DMS 273 treated with DMSO at 0.1 percent for 48 hours (cell line): ENCODE data around the gene MAPKAP1.

Source experiments
- DNase-seq: peaks from one replicate; lab custom pipeline; 2025; lab: John Stamatoyannopoulos, UW

MAPKAP1 gene

DNA sequence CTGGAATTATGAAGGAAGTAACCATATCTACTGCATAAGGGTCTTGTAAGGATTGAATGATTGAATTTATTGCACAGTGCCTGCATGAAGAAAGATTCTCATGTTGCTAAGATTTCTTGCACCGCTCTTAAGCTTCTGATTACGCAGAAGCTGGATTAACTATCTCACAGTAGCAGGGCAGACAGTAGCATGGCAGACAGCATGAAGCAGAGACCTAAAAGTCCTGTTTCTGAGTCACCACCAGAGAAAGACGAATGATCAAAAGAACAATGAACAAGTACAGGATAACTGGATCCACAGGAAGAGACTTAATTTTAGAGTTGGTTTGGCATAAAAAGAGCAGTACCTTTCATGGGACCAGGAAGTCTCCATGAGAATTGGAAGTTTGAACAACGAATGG, 142.4 kb downstream of the MAPKAP1 start:
- DNase-seq = no peak

DNA sequence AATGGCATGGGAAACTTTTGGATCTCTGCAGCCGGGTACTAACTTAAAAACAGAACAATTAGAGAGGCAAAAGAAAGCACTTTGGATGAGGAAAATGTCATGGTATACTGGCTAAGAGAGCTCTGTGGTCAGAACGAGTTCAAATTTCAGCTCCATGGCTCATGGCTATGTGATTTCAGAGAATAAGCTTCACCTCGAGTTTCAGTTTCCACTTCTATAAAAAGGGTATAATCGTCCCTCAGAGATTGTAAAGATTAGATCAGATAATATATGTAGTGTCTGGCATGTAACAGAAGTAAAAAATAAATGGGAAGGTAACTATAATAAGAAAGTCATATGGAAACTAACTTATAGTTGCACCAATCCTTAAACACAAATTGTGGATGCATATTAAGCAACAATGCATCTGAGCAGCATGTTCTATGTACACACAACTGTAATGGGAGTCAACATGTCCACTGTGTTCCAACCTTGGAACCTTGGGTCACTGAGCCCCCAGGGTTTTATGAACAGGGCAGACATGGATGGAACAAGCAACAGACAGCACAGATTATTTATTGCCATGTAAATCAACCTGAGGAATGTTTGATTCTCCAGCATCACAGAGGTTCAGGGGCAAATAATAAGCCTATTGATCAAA, 145.4 kb downstream of the MAPKAP1 start:
- DNase-seq = no peak

DNA sequence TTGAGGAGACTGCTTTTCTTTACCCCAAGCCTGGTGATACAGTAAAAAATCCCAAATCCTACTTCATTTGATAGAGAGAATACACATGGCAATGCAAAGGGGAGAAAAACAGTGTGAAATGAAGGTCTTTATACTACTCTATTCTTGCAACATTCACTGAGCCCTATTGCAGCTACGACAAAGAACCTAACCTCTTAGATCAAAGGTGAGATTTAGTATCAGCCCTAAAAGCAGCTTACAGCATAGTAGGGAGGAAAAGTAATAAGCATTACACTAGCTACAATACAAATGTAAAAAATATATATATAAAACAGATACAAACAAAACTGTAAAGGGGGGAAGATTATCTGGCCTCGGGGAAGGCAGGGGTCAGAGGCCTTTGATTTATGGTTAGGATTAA, 147.1 kb downstream of the MAPKAP1 start:
- no peak for DNase-seq

DNA sequence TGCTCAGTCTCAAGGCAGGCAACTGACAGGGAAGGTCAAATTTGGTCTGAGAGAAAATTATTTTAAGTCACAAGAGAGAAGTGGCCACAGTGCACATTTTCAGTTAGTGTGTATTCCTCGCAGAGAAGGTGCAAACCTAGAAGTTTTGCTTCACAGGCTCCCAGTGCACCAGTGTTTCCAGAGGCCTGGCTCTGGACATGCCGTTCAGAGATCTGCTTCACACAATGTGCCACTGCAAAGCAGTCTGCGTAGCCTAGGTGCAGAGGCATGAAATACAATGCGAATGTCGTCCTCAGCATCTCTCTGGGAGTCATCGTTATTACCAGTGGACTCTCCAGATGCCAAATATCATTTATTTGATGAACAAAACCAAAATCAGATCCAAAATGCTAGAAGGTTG, 147.8 kb downstream of the MAPKAP1 start:
- DNase-seq = no peak

DNA sequence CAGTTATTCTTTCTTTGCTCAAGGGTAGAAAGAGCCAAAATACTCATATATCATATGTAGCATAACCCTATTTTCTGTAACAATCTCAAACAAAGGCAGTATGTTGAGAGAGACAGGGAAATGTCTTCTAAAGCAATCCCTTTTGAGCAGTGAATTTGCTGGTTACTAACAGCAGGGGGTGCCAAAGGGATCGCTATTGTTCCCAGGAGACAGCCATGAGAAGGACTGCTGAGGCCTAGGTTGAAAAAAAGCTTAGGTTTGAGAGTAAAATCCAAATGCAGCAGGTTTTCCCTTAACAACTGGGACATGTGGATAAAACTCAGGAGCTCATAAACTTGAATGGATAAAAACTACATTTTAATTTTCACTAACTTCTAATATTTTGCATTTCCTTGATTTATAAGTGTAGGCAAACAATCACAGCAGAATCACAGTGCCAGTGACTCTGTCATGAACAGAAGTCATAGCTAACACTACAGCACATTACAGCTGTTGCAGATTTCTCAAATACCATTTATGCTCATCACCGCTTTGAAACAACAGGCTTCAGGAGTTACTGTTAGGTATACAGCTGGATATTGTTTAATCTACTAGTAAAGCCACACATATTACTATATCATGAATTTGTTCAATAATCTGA, 148.4 kb downstream of the MAPKAP1 start:
- peak; percentile 25 for DNase-seq

DNA sequence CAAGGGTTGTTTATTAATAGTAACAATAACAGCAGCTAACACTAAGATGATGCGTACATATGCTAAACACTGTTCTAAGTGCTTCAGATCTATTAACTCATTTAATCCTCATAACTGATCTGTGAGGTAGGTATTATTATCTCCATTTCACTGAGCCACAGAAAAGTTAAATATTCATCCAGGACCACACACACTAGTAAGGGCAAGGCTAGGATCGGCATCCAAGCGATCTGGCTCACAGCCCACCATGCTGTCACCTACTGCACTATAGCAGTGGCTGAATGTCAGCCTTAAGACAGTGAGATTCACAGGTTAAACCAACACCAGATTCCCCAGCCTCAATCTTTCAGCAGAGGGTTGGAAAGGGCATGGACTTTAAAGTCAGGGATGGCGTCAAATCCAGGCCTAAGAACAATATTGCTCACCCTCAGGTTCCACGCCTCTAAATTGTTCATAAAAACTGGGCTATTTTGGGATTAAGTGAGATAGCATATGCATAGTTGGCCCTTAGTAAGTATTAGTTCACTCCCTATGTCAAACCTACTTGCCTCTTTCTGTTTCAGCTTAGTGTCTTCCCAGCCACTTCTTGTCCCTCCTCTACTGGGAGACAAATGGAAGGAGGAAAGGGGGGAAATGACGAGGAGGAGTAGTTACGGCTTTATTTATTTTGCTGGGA, 150.8 kb downstream of the MAPKAP1 start:
- no peak for DNase-seq

DNA sequence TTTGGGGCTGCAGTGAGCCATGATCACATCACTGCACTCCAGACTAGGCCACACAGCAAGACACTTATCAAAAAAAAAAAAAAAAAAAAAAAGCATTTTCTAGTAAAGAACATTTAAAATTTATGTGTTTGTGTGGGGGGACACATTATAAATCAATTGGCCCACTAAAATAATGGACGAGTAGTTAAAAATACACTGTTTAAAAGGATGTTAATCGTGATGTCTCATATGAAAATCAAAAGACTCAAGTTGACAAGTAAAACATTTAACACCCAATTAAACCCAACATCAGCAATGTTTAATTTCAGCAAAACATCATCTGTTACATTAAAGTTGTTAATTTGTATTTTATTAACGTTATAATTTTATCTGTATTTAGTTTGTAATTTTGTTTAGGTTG, 152.3 kb downstream of the MAPKAP1 start:
- no peak for DNase-seq

DNA sequence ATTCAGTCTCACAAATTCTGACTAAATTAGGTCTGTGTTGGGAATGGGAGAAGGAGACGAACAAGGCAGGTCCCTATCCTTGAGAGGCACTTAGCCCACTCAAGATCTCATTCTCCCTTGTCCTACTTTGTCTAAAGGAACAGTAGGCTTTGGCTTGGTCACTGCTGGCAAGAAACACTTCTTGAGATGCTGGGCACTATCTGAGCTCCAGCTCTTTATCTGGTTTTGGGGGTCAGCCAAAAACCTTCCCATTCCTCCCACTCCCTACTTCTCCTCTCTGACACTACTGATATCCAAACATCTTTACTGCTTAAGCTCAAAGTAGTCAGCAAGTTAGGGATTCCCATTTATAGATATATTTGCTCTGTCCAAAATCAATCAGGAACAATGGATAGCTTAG, 155.2 kb downstream of the MAPKAP1 start:
- no peak for DNase-seq

DNA sequence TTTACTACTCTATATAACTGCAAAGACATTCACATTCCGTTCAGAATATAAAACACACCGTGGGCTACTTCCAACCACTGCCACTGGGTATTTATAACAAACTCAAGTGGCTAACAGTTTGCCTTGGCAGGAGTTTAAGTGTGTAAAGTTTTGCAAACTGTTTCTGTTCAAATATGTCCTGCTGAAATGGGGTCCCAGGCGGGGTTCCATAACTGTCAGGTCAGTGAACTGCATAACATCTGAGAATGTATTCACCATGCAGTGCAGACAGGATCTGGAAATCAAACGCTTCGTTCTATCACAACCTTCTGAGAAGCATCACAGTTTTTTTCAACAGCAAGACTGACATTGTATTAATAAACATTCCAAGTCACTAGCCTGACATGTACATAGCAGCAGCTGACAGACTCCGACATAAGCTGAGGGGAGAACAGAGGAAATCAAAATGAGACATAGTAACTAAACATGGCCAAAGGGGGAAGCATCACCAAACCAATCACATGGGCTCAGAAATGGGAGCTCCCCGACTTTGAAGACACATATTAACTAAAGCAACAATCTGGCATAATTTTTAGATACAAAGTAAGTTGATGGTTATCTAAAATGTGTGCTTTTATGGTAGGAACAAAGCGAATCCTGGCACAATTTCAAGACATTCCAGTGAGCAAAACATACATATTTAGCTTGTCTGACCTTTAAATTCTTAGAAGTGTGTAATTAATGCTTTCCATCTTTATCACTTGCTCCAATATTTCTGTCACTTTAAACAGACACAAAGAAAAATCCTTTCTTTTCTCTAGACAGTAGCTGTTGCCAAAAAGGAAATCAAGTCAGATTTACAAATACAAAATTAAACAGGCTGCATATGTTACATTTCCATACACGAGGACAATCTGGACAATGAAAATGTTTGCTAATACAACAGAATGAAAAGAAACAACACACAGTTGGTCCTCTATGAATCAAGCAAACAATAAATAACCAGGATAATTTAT, 156.8 kb downstream of the MAPKAP1 start:
- no peak for DNase-seq

DNA sequence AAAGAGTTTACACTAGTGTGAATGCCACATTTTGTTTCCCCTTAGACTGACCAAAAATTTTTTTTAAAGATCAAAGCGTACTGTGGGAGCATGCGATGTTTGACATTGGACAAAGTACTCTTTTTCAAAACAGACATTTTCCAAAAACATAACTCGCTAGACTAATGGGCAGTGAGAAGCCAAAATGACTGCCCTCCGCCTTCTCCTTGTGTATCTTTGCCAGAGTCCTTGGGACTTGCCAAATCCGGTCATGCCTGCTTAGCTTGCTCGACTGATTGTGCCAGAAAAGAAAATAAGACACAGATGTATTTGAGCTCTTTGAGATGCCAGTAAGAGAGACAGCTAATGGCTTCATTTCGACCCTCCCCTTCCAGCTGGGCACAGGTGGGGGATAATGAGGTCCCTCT, 157.5 kb downstream of the MAPKAP1 start:
- no peak for DNase-seq

DNA sequence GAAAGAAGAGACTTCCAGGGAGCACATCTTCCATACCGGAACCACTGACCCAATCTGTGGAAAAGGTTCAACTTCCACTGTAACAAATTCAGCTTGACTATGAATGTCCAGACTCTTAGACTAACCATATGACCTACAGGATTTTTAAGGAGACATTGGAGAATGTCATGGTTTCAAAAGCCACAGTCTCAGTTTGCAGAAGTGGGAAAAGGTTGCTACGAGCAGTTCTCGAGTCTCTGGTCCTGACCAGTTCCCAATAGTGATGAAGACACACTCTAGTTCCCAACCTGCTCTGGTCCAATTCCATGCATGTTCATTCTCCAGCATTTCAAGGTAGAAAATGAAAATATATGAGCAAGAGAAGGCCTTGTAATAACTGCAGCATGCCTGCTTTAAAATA, 158.0 kb downstream of the MAPKAP1 start:
- DNase-seq = no peak

DNA sequence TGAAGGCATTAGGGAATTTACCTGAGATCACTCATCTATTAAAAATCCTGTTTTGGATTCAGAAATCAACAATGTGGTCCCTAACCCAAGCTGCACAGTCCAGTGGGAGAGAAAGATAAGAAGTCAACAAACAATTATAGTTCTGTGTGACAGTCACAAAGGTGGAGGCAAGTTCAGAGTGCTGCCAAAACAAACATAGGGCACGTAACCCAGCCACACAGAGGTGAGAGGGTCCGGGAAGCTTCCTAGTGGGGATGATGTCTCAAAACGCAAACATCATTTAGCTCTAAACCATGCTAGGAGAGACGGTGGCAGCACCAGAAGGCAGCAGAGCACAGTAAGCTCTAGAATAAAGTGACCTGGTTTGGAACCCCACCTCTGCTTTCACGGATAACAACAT, 158.9 kb downstream of the MAPKAP1 start:
- no peak for DNase-seq

DNA sequence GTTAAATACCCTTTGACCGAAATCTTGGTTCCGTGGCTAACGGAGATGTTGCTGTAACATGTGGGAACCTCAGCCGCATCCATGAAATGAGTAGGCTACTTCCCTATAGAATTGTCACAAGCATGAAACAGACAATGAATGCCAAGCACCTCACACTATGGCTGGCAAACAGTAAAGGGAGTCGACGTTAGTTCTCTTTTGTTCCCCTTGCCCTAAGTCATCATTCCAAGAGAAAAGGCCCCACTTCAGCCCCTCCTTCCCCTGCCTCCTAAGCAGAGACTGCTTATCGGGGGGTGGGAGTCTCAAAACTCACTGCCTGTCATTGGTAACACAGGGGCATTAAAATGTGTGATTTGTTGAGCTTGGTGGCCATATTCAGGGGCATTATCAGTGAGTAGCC, 159.6 kb downstream of the MAPKAP1 start:
- no peak for DNase-seq

DNA sequence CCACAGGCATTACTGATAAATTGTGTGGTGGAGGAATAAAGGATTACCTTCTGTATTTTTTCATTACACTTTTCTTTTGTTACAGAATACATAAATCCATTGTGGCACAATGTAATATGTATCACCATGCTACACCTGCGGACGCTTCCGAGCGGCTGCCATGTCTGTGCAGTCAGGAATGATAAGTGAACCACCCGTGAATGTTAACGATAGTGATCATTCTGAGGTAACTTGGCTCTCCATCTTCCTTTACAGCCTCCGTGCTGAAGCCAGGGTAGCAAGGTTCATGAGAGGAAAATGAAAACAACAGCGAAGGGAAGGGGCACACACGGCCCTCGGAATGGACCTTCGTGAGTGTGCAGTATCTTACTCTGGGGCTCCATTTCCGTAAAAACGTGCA, 161.2 kb downstream of the MAPKAP1 start:
- no peak for DNase-seq

DNA sequence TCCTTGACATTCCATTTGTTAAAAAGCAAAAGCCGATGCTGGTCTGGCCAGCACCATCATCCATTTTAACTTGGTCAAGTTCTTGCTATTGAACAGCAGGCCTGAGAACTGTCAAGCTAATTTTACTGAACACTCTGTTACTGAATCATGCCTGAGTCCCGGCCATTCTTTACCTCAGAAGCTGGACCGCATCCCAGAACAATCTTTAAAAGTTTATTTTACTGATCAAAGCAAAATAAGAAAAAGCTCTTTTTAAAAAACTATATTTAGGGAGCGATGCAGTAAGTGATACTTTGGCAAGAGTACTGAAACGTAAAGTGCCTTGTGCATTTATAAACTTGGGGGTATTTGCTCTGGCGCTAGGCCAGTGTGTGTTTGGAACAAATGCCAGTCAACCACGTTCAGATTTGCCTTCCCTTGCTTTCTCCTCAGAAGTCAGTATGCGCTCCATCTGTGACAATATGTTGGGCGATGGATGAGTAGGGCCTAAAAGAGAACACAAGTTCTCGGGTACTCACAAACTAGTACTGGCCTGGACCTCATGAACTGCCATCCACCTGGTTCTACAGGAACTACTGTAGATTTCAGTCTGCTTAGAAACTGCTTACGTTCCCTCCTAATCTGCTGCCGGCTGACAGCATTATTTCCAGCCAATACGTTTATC, 161.9 kb downstream of the MAPKAP1 start:
- no peak for DNase-seq

DNA sequence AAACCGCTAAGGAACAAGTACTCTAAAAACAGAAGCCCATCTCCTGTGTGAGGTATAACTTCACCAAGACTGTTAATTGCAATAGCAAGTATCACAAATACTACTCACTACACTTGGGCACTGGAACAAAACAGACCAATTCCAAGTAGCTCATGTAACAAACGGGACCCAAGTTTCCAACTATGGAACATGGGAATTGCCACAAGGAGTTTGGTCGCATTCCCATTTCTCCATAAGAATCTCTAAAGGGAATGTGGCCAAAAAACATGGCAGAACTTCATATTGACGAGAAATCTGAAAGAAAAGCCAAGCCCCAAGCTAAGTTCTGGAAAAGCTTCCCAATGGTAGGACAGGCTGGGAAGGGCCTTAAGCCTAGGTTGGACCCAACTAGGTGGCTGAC, 162.5 kb downstream of the MAPKAP1 start:
- DNase-seq = no peak

DNA sequence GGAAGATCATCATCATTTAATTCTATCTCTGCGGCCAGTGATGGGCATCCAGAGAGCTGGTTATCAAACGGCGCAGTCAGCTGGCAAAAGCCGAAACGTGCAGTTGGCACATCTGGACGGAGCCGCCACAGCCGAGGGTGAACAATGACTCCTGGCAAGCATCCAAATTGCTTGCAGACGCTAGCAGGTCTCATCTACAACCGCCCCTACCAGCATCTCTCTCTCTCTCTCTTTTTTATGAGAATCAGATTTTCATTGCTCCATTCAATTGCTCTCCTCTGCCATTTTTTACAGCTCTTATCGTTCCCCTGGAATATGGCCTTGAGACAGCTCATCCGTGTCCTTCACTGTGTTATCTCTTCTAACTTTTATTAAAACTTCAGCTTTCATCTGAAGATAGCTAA, 165.2 kb downstream of the MAPKAP1 start:
- peak; percentile 12 for DNase-seq

DNA sequence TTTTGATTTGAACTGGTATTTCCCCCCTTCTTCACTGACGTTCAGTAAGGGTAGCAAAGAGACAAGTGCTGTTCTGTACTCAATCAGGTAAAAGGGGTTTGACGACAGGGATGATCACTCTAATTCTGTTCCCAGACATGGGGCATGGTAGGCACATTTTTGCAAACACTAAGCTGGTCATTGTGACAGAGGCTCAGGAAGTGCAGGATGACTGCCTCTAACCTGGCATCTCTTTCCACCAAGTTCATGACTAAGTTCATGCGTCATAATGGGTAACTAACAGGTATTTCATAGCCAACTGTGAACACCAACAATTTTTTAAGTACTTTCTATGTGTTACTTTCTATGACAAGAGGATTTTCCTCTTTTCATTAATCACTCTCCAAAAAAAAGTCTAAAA, 166.5 kb downstream of the MAPKAP1 start:
- DNase-seq = no peak

DNA sequence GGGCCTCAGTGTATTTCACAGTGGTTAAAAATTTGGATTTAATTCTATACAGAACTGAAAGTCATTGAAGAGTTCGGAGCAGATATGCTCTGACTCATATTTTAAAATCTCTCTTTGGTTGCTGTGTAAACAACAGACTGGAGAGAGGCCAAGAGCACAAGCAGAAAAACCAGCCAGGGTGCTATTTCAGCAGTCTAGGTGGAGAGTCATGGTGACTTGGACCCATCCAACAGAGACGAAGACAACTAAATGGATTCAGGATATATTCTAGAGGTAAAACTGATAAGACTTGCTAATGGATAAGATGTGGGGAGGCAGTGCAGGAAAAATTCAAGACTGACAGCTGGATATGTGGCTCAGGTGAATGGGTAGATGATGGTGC, 168.9 kb downstream of the MAPKAP1 start:
- no peak for DNase-seq

DNA sequence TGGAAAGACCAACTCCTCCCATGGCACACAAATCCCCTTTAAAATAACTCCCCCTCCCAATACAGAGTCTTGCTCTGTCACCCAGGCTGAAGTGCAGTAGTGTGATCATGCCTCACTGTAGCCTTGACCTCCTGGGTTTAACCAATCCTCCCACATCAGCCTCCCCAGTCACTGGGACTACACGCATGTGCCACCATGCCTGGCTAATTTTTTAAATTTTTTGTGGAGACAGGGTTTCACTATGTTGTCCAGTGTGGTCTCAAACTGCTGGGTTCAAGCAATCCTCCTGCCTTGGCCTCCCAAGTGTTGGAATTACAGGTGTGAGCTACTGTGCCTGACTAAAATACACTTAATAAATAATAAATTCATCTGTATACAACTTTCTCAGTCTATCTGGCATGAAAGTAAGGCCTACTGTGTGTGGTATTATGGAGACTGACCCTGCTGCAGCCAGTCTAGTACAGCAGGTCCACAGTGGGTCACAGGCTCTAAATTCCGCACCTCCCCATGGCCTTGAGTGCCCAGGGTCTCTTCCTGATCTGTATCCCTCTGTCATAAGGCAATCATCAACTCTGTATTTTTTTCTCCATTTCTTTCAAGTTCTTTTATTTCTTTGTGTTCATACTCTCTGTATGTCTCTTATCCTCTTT, 169.4 kb downstream of the MAPKAP1 start:
- no peak for DNase-seq

DNA sequence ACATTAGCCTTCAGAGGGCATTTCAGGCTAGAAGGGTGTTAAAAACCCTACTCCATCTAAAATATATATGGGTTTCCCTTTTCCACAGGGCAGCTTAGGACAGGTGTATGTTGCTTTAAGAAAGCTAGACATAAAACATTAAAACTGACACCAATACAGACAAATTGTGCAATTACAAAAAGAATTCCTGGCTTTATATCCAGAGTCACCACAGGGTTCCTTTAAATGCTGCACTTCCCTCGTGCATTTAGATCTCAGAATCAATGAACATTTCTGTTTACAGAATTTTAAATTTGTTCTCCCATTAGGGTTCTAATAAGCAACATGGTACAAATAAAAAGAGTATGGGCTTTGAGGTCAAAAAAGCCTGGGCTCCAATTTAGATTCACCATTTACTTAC, 170.2 kb downstream of the MAPKAP1 start:
- no peak for DNase-seq
